SK-N-SH treated with all-trans-retinoic acid at 6 μM for 48 hours (cell line): Measurements from ENCODE around the gene DIPK2A.

Experiments used
- ATAC-seq: fragments of 200-7000 bp; cut with Tn5 transposase; 3 replicates; pipeline ENCODE4 v1.9.1; 2020; ENCODE audit warnings: mild to moderate bottlenecking, moderate library complexity
- ARNTL ChIP-seq: fragments of 450-650 bp; formaldehyde crosslinking; IDR thresholded peaks from 2 replicates; pipeline ENCODE4 v1.5.0; 2020; ENCODE audit warnings: low read depth, mild to moderate bottlenecking, moderate library complexity, borderline replicate concordance
- BACH2 ChIP-seq: fragments of 250-450 bp; sonication (Bioruptor Pico); IDR thresholded peaks from 2 replicates; pipeline ENCODE4 v1.9.0; 2021; ENCODE audit warnings: mild to moderate bottlenecking, borderline replicate concordance
- CSDC2 ChIP-seq: fragments of 250-450 bp; sonication (Bioruptor Pico); IDR thresholded peaks from 2 replicates; pipeline ENCODE4 v1.5.0; 2020; ENCODE audit warnings: mild to moderate bottlenecking, moderate library complexity
- CSRNP3 ChIP-seq: fragments of 250-450 bp; sonication (Bioruptor Pico); IDR thresholded peaks from 2 replicates; pipeline ENCODE4 v1.5.1; 2021; ENCODE audit warnings: mild to moderate bottlenecking, moderate library complexity
- ESRRG ChIP-seq: fragments of 250-450 bp; sonication (Bioruptor Pico); IDR thresholded peaks from 2 replicates; pipeline ENCODE4 v1.6.1; 2021; ENCODE audit warnings: mild to moderate bottlenecking
- GLIS3 ChIP-seq: fragments of 250-450 bp; sonication (Bioruptor Pico); IDR thresholded peaks from 2 replicates; pipeline ENCODE4 v1.5.0; 2020; ENCODE audit warnings: mild to moderate bottlenecking, moderate library complexity
- ISL1 ChIP-seq: fragments of 250-450 bp; sonication (Bioruptor Pico); IDR thresholded peaks from 2 replicates; pipeline ENCODE4 v2.1.2; 2022; ENCODE audit warnings: mild to moderate bottlenecking, moderate library complexity
- OSR1 ChIP-seq: fragments of 250-450 bp; sonication (Bioruptor Pico); IDR thresholded peaks from 2 replicates; pipeline ENCODE4 v1.8.0; 2022; ENCODE audit warnings: moderate library complexity, mild to moderate bottlenecking, inconsistent platforms
- PATZ1 ChIP-seq: fragments of 250-450 bp; sonication (Bioruptor Pico); IDR thresholded peaks from 2 replicates; pipeline ENCODE4 v1.8.0; 2020; ENCODE audit warnings: mild to moderate bottlenecking, moderate library complexity, borderline replicate concordance
- POU6F1 ChIP-seq: fragments of 250-450 bp; sonication (Bioruptor Pico); IDR thresholded peaks from 2 replicates; pipeline ENCODE4 v1.8.0; 2021; ENCODE audit warnings: low read depth, mild to moderate bottlenecking, moderate library complexity, borderline replicate concordance
- PPARA ChIP-seq: fragments of 250-450 bp; sonication (Bioruptor Pico); IDR thresholded peaks from 2 replicates; pipeline ENCODE4 v1.5.0; 2020; ENCODE audit warnings: mild to moderate bottlenecking, borderline replicate concordance
- SNAI2 ChIP-seq: fragments of 250-450 bp; sonication (Bioruptor Pico); IDR thresholded peaks from 2 replicates; pipeline ENCODE4 v1.5.0; 2020; ENCODE audit warnings: mild to moderate bottlenecking, moderate library complexity
- TCF4 ChIP-seq: fragments of 250-450 bp; sonication (Bioruptor Pico); IDR thresholded peaks from 2 replicates; pipeline ENCODE4 v1.8.0; 2021; ENCODE audit warnings: mild to moderate bottlenecking, moderate library complexity, borderline replicate concordance
- TOX ChIP-seq: fragments of 250-450 bp; sonication (Bioruptor Pico); IDR thresholded peaks from 2 replicates; pipeline ENCODE4 v1.8.0; 2021; ENCODE audit warnings: mild to moderate bottlenecking, moderate library complexity, borderline replicate concordance
- TSHZ2 ChIP-seq: fragments of 250-450 bp; sonication (Bioruptor Pico); IDR thresholded peaks from 2 replicates; pipeline ENCODE4 v1.5.0; 2020; ENCODE audit warnings: mild to moderate bottlenecking, moderate library complexity
- ZC3H10 ChIP-seq: fragments of 250-450 bp; sonication (Bioruptor Pico); IDR thresholded peaks from 2 replicates; pipeline ENCODE4 v1.5.1; 2021; ENCODE audit warnings: mild to moderate bottlenecking, moderate library complexity
- ZFP3 ChIP-seq: fragments of 250-450 bp; sonication (Bioruptor Pico); IDR thresholded peaks from 2 replicates; pipeline ENCODE4 v1.5.0; 2020; ENCODE audit warnings: mild to moderate bottlenecking, moderate library complexity
- ZFP30 ChIP-seq: fragments of 450-650 bp; formaldehyde crosslinking; IDR thresholded peaks from 2 replicates; pipeline ENCODE4 v1.5.0; 2022; ENCODE audit warnings: mild to moderate bottlenecking, moderate library complexity
- ZNF565 ChIP-seq: fragments of 450-650 bp; formaldehyde crosslinking; conservative IDR thresholded peaks from 2 replicates; pipeline ENCODE4 v1.5.0; 2020; ENCODE audit warnings: low read depth, mild to moderate bottlenecking, moderate library complexity
- ZNF70 ChIP-seq: fragments of 450-650 bp; formaldehyde crosslinking; IDR thresholded peaks from 2 replicates; pipeline ENCODE4 v1.5.0; 2020; ENCODE audit warnings: mild to moderate bottlenecking, moderate library complexity

Gene DIPK2A

GRCh38 chr3:143956838-143957237 is 14.8 kb upstream of the DIPK2A start:
- no peak for ATAC-seq
- TF ChIP-seq PATZ1 = no peak
- TF ChIP-seq ZNF565 (CRISPR knock-in tag) = no peak
- TF ChIP-seq GLIS3 (CRISPR knock-in tag) = no peak
- no peak for TF ChIP-seq TSHZ2 (CRISPR knock-in tag)
- TF ChIP-seq CSRNP3 (CRISPR knock-in tag) = no peak

GRCh38 chr3:143957453-143957852 is 14.2 kb upstream of the DIPK2A start:
- no peak for TF ChIP-seq ARNTL
- TF ChIP-seq ZNF70 (CRISPR knock-in tag) = no peak
- no peak for TF ChIP-seq TOX
- TF ChIP-seq ESRRG = no peak
- TF ChIP-seq SNAI2 (CRISPR knock-in tag) = no peak
- TF ChIP-seq ZC3H10 (CRISPR knock-in tag) = no peak
- no peak for TF ChIP-seq PPARA (CRISPR knock-in tag)
- no peak for TF ChIP-seq POU6F1 (CRISPR knock-in tag)
- TF ChIP-seq TCF4 (CRISPR knock-in tag) = no peak
- TF ChIP-seq ISL1 (CRISPR knock-in tag) = no peak
- no peak for TF ChIP-seq GLIS3 (CRISPR knock-in tag)
- no peak for TF ChIP-seq CSDC2 (CRISPR knock-in tag)
- no peak for TF ChIP-seq OSR1 (CRISPR knock-in tag)
- TF ChIP-seq BACH2 = no peak
- no peak for TF ChIP-seq ZNF565 (CRISPR knock-in tag)
- no peak for TF ChIP-seq TSHZ2 (CRISPR knock-in tag)
- TF ChIP-seq ZFP3 = no peak

GRCh38 chr3:143958966-143959365 is 12.7 kb upstream of the DIPK2A start:
- TF ChIP-seq ESRRG (no peak), ZFP30 (CRISPR knock-in tag) (peak; percentile 64)

More at GRCh38 chr3:143957453-143957852, 14.2 kb upstream of the DIPK2A start:
- ATAC-seq = no peak

More at GRCh38 chr3:143958966-143959365, 12.7 kb upstream of the DIPK2A start:
- ATAC-seq = no peak
